Activated CD4-positive, CD25-positive, alpha-beta regulatory T cell treated with anti-CD3 and anti-CD28 coated beads, Interleukin-2, amount 50 U/mL, for 72 hours (primary cell): Measurements from ENCODE around the gene PRAMEF13.
"Not testable (repeated sequence)": the region's sequence is repeated elsewhere in the genome, so short reads cannot be mapped to it uniquely, and the experiment has no call there.

Experiments used
- DNase-seq: peaks from one replicate; pipeline ENCODE4 v3.0.0; 2021

PRAMEF13 gene

DNA sequence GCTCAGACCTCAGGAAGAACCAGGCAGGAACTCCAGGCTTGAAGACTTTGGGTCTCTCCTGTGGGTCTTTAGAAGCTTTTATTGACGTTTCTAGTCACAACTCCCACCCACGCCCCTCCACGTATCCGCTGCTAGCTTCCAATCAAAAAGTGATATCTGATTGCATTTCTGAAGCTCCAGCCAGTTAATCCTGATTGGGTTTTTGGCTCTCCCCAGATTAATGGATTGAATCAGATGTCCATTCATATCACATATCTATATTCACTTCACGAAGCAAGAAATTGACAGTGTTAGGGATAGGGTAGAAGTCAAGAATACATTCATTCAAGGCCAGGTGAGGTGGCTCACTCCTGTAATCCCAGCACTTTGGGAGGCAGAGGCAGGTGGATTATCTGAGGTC lies 45.3 kb downstream of the PRAMEF13 start, which contains the start of gene PRAMEF26:
PRAMEF26 (minus strand) TSS at position 101 of the 400 bp plus-strand sequence. CDS start 2,914 bp downstream, outside the sequence.
- not testable (repeated sequence) for DNase-seq
